GM18861 (cell line): ENCODE measurements around the gene EXOC3L4.
"Not testable (repeated sequence)": the region's sequence is repeated elsewhere in the genome, so short reads cannot be mapped to it uniquely, and the experiment has no call there.

Experiments used
- ATAC-seq: cut with Tn5 transposase; IDR thresholded peaks from one replicate; pipeline ENCODE4 v1.9.1; 2021; ENCODE audit not compliant: unreplicated experiment

EXOC3L4 gene

GRCh38 chr14:103103461-103104388, 9.2 kb downstream of the EXOC3L4 start:
- no peak for ATAC-seq

GRCh38 chr14:103104389-103104653, 9.8 kb downstream of the EXOC3L4 start:
- ATAC-seq: no peak

- no peak for ATAC-seq
Observed at GRCh38 chr14:103104654-103105452, 10.3 kb downstream of the EXOC3L4 start.

- ATAC-seq: no peak
Observed at GRCh38 chr14:103105580-103106150, 11.1 kb downstream of the EXOC3L4 start.

GRCh38 chr14:103107455-103107854, 12.9 kb downstream of the EXOC3L4 start:
- no peak for ATAC-seq

GRCh38 chr14:103107941-103108748, 13.6 kb downstream of the EXOC3L4 start:
- ATAC-seq: no peak

GRCh38 chr14:103108749-103109207, 14.3 kb downstream of the EXOC3L4 start:
- ATAC-seq: no peak

- ATAC-seq: no peak
Observed at GRCh38 chr14:103109535-103110441, 15.3 kb downstream of the EXOC3L4 start.

GRCh38 chr14:103110681-103111231, 16.2 kb downstream of the EXOC3L4 start:
- ATAC-seq: no peak

GRCh38 chr14:103111232-103111868, 16.8 kb downstream of the EXOC3L4 start:
- no peak for ATAC-seq

- ATAC-seq: no peak
Observed at GRCh38 chr14:103112400-103113243, 18.1 kb downstream of the EXOC3L4 start.

- no peak for ATAC-seq
Observed at GRCh38 chr14:103113303-103113702, 18.8 kb downstream of the EXOC3L4 start.

GRCh38 chr14:103113774-103114173, 19.2 kb downstream of the EXOC3L4 start:
- ATAC-seq: no peak

GRCh38 chr14:103115086-103115679, 20.7 kb downstream of the EXOC3L4 start:
- not testable (repeated sequence) for ATAC-seq

GRCh38 chr14:103115845-103116572, 21.5 kb downstream of the EXOC3L4 start:
- ATAC-seq: no peak

- no peak for ATAC-seq
Observed at GRCh38 chr14:103116636-103117035, 22.1 kb downstream of the EXOC3L4 start.

- not testable (repeated sequence) for ATAC-seq
Observed at GRCh38 chr14:103117499-103117898, 23.0 kb downstream of the EXOC3L4 start.
